Ishikawa (cell line): ENCODE data around the gene SLIT2.

Experiments used
- CREB1 ChIP-seq: IDR thresholded peaks from 2 replicates; pipeline ENCODE4 v1.6.1; 2012; ENCODE audit warnings: low read depth
- EP300 ChIP-seq: IDR thresholded peaks from 2 replicates; pipeline ENCODE4 v1.6.1; 2012; ENCODE audit warnings: borderline replicate concordance
- RAD21 ChIP-seq: IDR thresholded peaks from 2 replicates; pipeline ENCODE4 v1.6.1; 2012; ENCODE audit warnings: low read depth
- REST ChIP-seq: IDR thresholded peaks from 2 replicates; pipeline ENCODE4 v1.6.1; 2012; ENCODE audit warnings: low read depth, mild to moderate bottlenecking
- TAF1 ChIP-seq: IDR thresholded peaks from 2 replicates; pipeline ENCODE4 v1.6.1; 2012; ENCODE audit warnings: low read depth, mild to moderate bottlenecking
- TEAD4 ChIP-seq: IDR thresholded peaks from 2 replicates; pipeline ENCODE4 v1.6.1; 2012
- TF ChIP-seq, protein P1 (sequence below): IDR thresholded peaks from 2 replicates; pipeline ENCODE4 v1.6.1; 2012

- TF ChIP-seq CREB1: no peak
- no peak for TF ChIP-seq TEAD4
- TF ChIP-seq, protein P1, sequence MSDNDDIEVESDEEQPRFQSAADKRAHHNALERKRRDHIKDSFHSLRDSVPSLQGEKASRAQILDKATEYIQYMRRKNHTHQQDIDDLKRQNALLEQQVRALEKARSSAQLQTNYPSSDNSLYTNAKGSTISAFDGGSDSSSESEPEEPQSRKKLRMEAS: no peak
- TF ChIP-seq REST: no peak
- TF ChIP-seq EP300: no peak
- TF ChIP-seq TAF1: no peak
- TF ChIP-seq RAD21: no peak
Observed at GRCh38 chr4:20265726-20266125, 14.0 kb downstream of the SLIT2 start.
